MM.1S (cell line): ENCODE results near the gene RASGEF1B.

ENCODE experiments used
- DNase-seq: peaks from one replicate; pipeline ENCODE4 v3.0.0-alpha.2; 2015
- H2AFZ ChIP-seq: fragments of 300-600 bp; sonication (generic); 2 replicates; pipeline ENCODE4 v1.6.0; 2016; ENCODE audit warnings: antibody characterized with exemption, low read length
- H3F3A ChIP-seq: fragments of 300-600 bp; sonication (generic); 2 replicates; pipeline ENCODE4 v1.6.1; 2016; ENCODE audit warnings: mild to moderate bottlenecking, antibody characterized with exemption, low read length, moderate library complexity, mixed read lengths; ENCODE audit not compliant: insufficient read depth
- H3K27ac ChIP-seq: fragments of 300-600 bp; sonication (generic); 2 replicates; pipeline ENCODE4 v1.5.1; 2016; ENCODE audit warnings: mild to moderate bottlenecking, low read length
- H3K27me3 ChIP-seq: fragments of 300-600 bp; sonication (generic); replicated peaks from 2 replicates; pipeline ENCODE4 v1.6.0; 2016; ENCODE audit warnings: low read length; ENCODE audit not compliant: insufficient read depth
- H3K36me3 ChIP-seq: fragments of 300-600 bp; sonication (generic); replicated peaks from 2 replicates; pipeline ENCODE4 v1.6.1; 2016; ENCODE audit warnings: mild to moderate bottlenecking, low read length, mixed read lengths; ENCODE audit not compliant: insufficient read depth
- H3K4me1 ChIP-seq: fragments of 300-600 bp; sonication (generic); 2 replicates; pipeline ENCODE4 v1.6.1; 2016; ENCODE audit warnings: low read length, mixed read lengths
- H3K4me2 ChIP-seq: fragments of 300-600 bp; sonication (generic); 2 replicates; pipeline ENCODE4 v1.6.0; 2016; ENCODE audit warnings: low read depth, low read length
- H3K4me3 ChIP-seq: fragments of 300-600 bp; sonication (generic); 2 replicates; pipeline ENCODE4 v1.5.1; 2016; ENCODE audit warnings: low read length, mixed read lengths
- H3K79me2 ChIP-seq: fragments of 300-600 bp; sonication (generic); 2 replicates; pipeline ENCODE4 v1.6.1; 2016; ENCODE audit warnings: mixed run types, low read length, mixed read lengths
- H3K9ac ChIP-seq: fragments of 300-600 bp; sonication (generic); 2 replicates; pipeline ENCODE4 v1.6.1; 2016; ENCODE audit warnings: low read length, mixed read lengths
- H3K9me2 ChIP-seq: fragments of 300-600 bp; sonication (generic); replicated peaks from 2 replicates; pipeline ENCODE4 v1.6.1; 2016; ENCODE audit warnings: mild to moderate bottlenecking, low read length, mixed read lengths; ENCODE audit not compliant: insufficient read depth
- H3K9me3 ChIP-seq: fragments of 300-600 bp; sonication (generic); replicated peaks from 2 replicates; pipeline ENCODE4 v1.6.1; 2016; ENCODE audit warnings: mild to moderate bottlenecking, low read length, mixed read lengths; ENCODE audit not compliant: insufficient read depth
- H4K20me1 ChIP-seq: fragments of 300-600 bp; sonication (generic); 2 replicates; pipeline ENCODE4 v1.6.1; 2016; ENCODE audit warnings: mild to moderate bottlenecking, low read length, moderate library complexity, mixed read lengths; ENCODE audit not compliant: insufficient read depth
- CTCF ChIP-seq: fragments of 300-600 bp; sonication (generic); IDR thresholded peaks from 2 replicates; pipeline ENCODE4 v1.5.1; 2016; ENCODE audit warnings: antibody characterized with exemption, low read length, mixed read lengths
- EZH2 ChIP-seq: fragments of 300-600 bp; sonication (generic); optimal IDR thresholded peaks from 2 replicates; pipeline ENCODE3; 2017; ENCODE audit warnings: low read depth, mild to moderate bottlenecking, antibody characterized with exemption, low read length, mixed read lengths
- EZH2phosphoT487 ChIP-seq: fragments of 300-600 bp; sonication (generic); IDR thresholded peaks from 2 replicates; pipeline ENCODE4 v1.6.1; 2018; ENCODE audit warnings: antibody characterized with exemption, low read length

Gene RASGEF1B

DNA sequence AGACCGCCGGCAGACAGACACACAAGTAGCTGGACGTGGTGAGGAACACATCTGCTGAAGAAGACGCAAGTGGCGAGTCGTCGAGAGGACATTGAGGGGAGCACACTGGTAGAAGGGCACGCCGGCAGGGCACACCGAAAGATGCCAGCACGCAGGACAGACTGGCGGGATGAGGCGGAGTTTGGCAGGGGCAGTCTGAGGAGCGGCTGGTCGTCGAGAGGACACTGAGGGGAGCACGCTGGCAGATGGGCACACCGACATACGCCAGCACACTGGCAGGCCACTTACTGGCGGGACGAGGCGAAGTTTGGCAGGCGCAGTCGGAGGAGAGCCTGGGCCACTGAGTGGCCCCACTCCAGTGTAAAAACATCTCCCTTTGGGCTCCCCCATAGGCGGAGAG lies 42.1 kb downstream of the RASGEF1B start:
- Histone ChIP-seq H4K20me1 (no peaks in the 10 kb centered on the region), H3F3A (no peaks in the 10 kb centered on the region), H3K9me2 (no peaks in the 10 kb centered on the region), H3K4me3 (no peak overlapping the region), H3K4me2 (no peak overlapping the region), H3K9me3 (no peaks in the 10 kb centered on the region), H3K9ac (no peak overlapping the region), H3K27ac (no peak overlapping the region), H3K27me3 (no peaks in the 10 kb centered on the region), H3K4me1 (no peaks in the 10 kb centered on the region), H3K79me2 (no peaks in the 10 kb centered on the region), H2AFZ (no peak overlapping the region), H3K36me3 (peaks cover 20% of the 10 kb centered on the region)
- DNase-seq, result no peak
- TF ChIP-seq EZH2, result no peak
- no peak for TF ChIP-seq EZH2phosphoT487
- no peak for TF ChIP-seq CTCF

- no peak for DNase-seq
- Histone ChIP-seq H3K36me3 (peaks cover 20% of the 10 kb centered on the region), H2AFZ (no peak overlapping the region)
Measured at GRCh38 chr4:81429031-81429430, 42.7 kb downstream of the RASGEF1B start.

DNA sequence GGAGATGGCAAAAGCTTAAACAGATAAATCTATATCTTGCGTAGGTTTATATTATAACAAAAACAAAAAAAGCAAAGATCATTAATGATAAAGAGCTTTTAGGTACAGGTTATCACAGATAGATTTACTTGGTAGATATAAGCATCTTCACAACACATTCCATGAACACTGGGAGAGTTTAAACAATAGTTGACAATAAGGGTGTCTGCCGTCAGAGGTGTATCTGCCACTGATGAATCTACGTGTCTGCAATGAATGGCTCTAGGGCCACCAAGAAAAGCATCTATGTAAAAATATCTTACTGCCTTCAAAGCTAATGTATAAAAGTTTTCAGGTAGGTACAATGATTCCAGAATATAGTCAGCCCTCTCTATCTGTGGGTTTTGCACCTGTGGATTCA lies 43.7 kb downstream of the RASGEF1B start:
- Histone ChIP-seq H2AFZ (no peak overlapping the region), H3K79me2 (no peaks in the 10 kb centered on the region), H3K4me1 (no peaks in the 10 kb centered on the region), H3K27me3 (no peaks in the 10 kb centered on the region), H3F3A (no peaks in the 10 kb centered on the region), H3K27ac (no peak overlapping the region), H3K4me2 (no peak overlapping the region), H3K9me3 (no peaks in the 10 kb centered on the region), H3K36me3 (peaks cover 16% of the 10 kb centered on the region), H3K4me3 (no peak overlapping the region), H3K9me2 (no peaks in the 10 kb centered on the region), H3K9ac (no peak overlapping the region), H4K20me1 (no peaks in the 10 kb centered on the region)
- DNase-seq, result no peak
- TF ChIP-seq CTCF (no peak), EZH2phosphoT487 (no peak), EZH2 (no peak)

More at GRCh38 chr4:81429031-81429430, 42.7 kb downstream of the RASGEF1B start:
- H3K4me2 ChIP-seq, result no peak overlapping the region
- H3K4me1 ChIP-seq, result no peaks in the 10 kb centered on the region
- H3K9ac ChIP-seq, result no peak overlapping the region
- no peaks in the 10 kb centered on the region for H3K9me3 ChIP-seq
- H3K27me3 ChIP-seq, result no peaks in the 10 kb centered on the region
- TF ChIP-seq EZH2 (no peak), CTCF (no peak), EZH2phosphoT487 (no peak)
- no peaks in the 10 kb centered on the region for H3K9me2 ChIP-seq
- H4K20me1 ChIP-seq, result no peaks in the 10 kb centered on the region
- H3K4me3 ChIP-seq, result no peak overlapping the region
- H3K79me2 ChIP-seq, result no peaks in the 10 kb centered on the region
- no peak overlapping the region for H3K27ac ChIP-seq
- no peaks in the 10 kb centered on the region for H3F3A ChIP-seq
